SIG-M5 treated with dmso at 0.1 percent for 504 hours (cell line): ENCODE results near the gene CHSY1.

Experiments used
- DNase-seq: peaks from one replicate; lab custom pipeline; 2025; ENCODE audit not compliant: unreplicated experiment; lab: John Stamatoyannopoulos, UW

Gene CHSY1

DNA sequence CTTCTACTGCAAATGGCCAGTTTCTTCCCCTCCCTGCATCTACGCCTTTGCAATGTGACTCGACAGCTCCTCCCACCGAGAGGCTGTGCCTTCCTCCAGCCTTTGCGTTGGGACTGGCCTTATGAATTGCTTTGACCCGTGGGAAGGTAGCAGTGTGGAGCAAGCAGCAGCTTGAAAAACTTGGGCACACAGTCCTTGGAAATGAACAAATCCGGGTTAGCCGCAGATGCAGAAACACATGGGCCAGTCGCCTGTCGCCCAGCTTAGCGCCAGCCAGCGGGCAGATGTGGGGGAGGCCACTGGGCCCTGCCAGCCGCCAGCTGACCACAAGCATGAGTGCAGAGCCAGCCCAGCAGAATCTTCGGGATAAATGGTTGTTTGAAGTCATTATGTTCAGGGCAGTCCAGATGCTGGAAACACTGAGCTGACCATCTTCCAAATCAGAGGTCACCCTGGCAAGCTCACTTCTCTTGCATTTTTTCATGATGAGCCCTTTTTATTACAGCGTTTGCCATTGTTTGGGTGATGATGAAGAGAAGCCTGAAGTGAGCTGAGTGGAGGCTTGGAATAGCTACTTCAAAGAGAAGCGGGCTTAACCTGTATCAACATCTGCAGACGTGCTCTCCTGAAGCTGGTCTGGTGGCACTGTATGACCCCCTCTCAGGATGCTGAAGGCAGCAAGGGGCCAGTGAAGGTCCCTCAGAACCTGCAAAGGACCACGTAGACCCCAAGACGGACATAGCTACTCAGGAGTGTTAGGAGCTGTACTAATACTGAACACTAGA lies 15.7 kb upstream of the CHSY1 start:
- DNase-seq, result no peak

GRCh38 chr15:101266787-101267186 lies 14.9 kb upstream of the CHSY1 start:
- no peak for DNase-seq

DNA sequence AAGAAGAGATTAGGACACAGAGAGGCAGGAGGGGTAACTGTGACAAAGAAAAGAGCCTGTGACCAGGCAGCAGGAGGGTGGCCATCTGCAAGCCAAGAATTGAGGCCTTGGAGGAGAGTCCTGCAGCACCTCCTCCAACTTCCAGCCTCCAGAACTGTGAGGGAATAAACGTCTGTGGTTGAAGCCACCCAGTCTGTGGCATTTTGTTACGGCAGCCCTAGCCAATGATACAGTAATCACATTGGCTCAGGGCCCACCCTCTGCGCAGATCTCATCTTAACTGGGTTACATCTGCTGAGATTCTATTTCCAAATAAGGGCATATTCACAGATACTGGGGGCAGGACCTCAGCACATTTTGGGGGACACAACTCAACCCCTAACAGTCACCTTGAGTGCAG lies 14.2 kb upstream of the CHSY1 start:
- no peak for DNase-seq

DNA sequence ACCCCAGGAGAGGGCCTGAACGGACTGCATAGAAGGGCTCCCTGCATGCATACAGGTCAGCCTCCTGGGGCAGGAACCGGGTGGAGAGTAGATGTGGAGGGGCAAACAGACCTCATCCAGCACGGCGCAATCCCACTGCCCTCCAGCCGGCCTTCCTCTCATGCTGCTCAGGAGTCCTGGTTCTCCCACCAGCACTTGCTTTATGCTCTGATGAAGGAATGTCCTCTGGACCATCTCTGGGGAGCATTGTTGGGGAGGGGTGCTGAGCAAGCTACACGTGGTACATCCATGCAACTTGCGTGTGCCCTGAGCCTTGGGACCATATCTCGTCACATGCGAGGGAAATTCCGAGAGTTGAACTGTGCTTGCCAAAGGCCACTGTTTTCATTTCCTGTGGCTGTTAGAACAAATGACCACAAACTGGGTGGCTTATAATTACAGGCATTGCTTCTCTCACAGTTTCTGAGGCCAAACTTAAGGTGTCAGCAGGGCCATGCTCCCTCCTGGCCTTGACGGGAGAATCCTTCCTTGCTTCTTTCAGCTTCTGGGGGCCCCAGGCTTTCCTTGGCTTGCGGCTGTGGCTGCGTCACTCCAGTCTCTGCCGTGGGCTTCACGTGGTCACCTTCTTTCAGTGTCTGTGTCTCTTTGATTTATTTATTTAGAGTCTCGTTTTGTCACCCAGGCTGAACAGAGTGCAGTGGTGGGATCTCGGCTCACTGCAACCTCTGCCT lies 13.2 kb upstream of the CHSY1 start:
- no peak for DNase-seq

DNA sequence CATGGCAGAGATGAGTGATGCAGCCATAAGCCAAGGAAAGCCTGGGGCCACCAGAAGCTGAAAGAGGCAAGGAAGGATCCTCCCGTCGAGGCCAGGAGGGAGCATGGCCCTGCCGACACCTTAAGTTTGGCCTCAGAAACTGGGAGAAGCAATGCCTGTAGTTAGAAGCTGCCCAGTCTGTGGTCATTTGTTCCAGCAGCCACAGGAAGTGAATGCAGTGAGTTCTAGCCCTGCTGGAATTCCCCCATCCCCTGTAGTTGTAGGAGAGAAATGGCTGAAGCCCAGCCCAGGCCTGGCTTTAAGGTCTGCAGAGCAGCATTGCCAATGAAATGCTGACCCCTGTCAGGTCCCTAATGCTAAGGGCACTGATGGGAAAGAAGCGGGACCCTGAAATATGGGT lies 12.2 kb upstream of the CHSY1 start:
- no peak for DNase-seq

DNA sequence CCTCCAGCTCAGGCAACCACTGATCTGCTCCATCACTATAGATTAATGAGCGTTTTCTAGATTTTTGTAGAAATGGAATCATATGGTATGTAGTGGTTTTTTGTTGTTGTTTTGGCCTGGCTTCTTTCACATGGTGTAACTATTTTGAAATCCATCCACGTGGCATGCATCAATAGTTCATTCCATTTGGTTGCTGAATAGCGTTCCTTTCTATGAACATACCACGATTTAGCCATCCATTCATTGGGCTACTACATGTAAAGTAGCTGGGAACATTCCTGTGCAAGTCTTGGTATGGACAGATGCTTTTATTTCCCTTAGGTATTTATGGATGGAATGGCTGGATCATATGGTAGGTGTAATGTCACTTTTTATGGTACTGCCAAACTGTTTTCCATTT lies 10.7 kb upstream of the CHSY1 start:
- DNase-seq, result no peak

- peak; percentile 49 for DNase-seq
Observed at GRCh38 chr15:101258238-101259144, 6.6 kb upstream of the CHSY1 start.

DNA sequence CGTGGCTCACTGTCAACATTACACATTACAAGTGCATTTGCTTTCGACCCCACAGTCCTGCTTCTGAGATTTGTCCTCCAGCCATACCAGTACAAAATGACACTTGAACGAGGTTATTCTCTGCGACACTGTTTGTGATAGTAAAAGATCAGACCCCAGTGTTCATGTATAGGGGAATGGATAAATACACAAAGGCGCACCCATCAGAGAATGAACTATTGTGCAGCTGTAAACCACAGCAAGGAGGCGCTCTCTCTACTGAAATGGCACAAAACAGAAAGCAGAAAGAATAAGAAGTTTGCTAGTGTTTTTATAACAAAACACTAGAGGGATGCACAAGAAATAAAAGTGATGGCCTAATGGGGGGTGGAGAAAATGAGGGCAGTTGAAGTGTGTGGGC lies 4.9 kb upstream of the CHSY1 start:
- peak; percentile 68 for DNase-seq

- no peak for DNase-seq
Observed at GRCh38 chr15:101255615-101256241, 3.9 kb upstream of the CHSY1 start.

DNA sequence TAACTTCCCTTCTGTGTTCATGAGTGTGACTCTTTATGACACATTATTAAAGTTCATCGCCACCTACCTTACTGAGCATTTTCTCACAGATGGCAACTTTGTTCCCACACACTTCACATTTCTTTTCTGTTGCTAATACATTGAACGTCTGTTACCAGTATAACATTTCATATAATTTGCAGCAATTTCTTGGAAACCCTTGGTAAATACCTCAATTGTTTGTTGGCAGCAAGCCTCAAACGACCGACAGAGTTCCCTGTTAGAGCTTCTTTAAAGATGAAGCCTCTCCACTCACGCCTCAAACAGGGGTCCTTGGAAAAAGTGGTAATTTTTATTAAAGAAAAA lies 3.2 kb upstream of the CHSY1 start:
- DNase-seq, result no peak

- DNase-seq, result no peak
Observed at GRCh38 chr15:101254157-101255050, 2.6 kb upstream of the CHSY1 start.

- no peak for DNase-seq
Observed at GRCh38 chr15:101252836-101253235, 988 bp upstream of the CHSY1 start.

GRCh38 chr15:101250873-101251829 lies 697 bp downstream of the CHSY1 start:
- DNase-seq, result no peak

DNA sequence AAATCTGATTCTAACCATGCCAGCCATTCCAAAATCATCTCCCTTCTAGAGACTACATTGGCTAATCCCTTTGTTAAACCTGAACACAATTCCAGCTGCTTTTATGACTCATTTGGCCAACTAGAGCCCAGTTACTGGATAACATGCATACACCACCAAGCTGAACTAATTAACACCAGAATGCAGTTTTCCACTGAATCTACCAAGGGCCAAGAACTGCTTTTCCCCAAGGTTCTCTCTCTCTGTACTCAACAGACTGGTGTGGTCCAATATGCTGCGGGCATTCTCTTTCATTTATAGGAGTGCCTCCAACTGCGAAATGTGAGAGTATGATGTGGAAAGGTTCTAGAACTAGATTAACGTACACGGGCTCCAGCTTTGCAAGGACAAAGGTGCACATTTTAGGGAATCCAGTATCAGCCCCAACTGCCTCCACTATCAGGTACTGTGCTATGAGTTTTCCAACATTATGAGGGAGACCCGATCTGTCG lies 1.5 kb downstream of the CHSY1 start:
- DNase-seq, result peak; percentile 17

GRCh38 chr15:101248274-101248673 lies 3.6 kb downstream of the CHSY1 start:
- no peak for DNase-seq

GRCh38 chr15:101246824-101247745 lies 4.8 kb downstream of the CHSY1 start:
- DNase-seq, result no peak

GRCh38 chr15:101246391-101246790 lies 5.5 kb downstream of the CHSY1 start:
- no peak for DNase-seq
